CD14-positive monocyte (primary cell): Measurements from ENCODE around the gene AFDN. TPM values are rescaled to one million over a fixed set of nuclear protein-coding genes. Genes with fewer than 3 reads are reported as not detected.

ENCODE experiments used
- DNase-seq, 3 donors: peaks; one replicate each; pipeline ENCODE4 v3.0.0-alpha.2; 2011 to 2022
- H2AFZ ChIP-seq: 2 replicates; pipeline ENCODE4 v1.6.0; 2012; ENCODE audit warnings: mild to moderate bottlenecking, low read depth, low read length, inconsistent platforms; ENCODE audit not compliant: insufficient read depth, poor library complexity, severe bottlenecking
- H3K27ac ChIP-seq, 2 donors: 1 replicate in 1 of 2; 2 replicates in 1 of 2; pipeline ENCODE4 v1.5.1; 2012 to 2013; ENCODE audit warnings: low read length in 2 of 2, control low read depth in 1 of 2, inconsistent platforms in 1 of 2, low read depth in 1 of 2, mild to moderate bottlenecking in 1 of 2
- H3K27me3 ChIP-seq, 2 donors: one replicate each; pipeline versions ENCODE4 v1.6.0 to v1.6.1; 2011 to 2013; ENCODE audit warnings: low read length in 2 of 2; ENCODE audit not compliant: control insufficient read depth in 2 of 2, insufficient read depth in 2 of 2
- H3K36me3 ChIP-seq, 2 donors: replicated peaks in 1 of 2; 1 replicate in 1 of 2; 2 replicates in 1 of 2; pipeline versions ENCODE4 v1.5.1 to v1.6.1; 2012 to 2013; ENCODE audit warnings: low read length in 2 of 2, control low read depth in 1 of 2, inconsistent platforms in 1 of 2, mild to moderate bottlenecking in 1 of 2; ENCODE audit not compliant: insufficient read depth in 2 of 2, control insufficient read depth in 1 of 2
- H3K4me1 ChIP-seq, 2 donors: 1 replicate in 1 of 2; 2 replicates in 1 of 2; pipeline versions ENCODE4 v1.5.1 to v1.6.1; 2012 to 2013; ENCODE audit warnings: low read length in 2 of 2, control low read depth in 1 of 2, inconsistent platforms in 1 of 2, mild to moderate bottlenecking in 1 of 2, moderate library complexity in 1 of 2; ENCODE audit not compliant: insufficient read depth in 2 of 2, control insufficient read depth in 1 of 2
- H3K4me2 ChIP-seq: replicated peaks from 2 replicates; pipeline ENCODE3; 2012; ENCODE audit warnings: low read length, moderate library complexity, mild to moderate bottlenecking; ENCODE audit not compliant: poor library complexity, severe bottlenecking; ENCODE audit errors: extremely low read depth
- H3K4me3 ChIP-seq, 3 experiments: fragments of 200-600 bp in 1 of 3; sonication (generic) in 1 of 3; replicated peaks in 1 of 3; 1 replicate in 2 of 3; 2 replicates in 1 of 3; pipeline ENCODE4 v1.5.1; 2011 to 2013; ENCODE audit warnings: low read length in 3 of 3, mild to moderate bottlenecking in 3 of 3, control low read depth in 2 of 3, low read depth in 2 of 3, inconsistent platforms in 1 of 3, moderate library complexity in 1 of 3
- H3K79me2 ChIP-seq: 2 replicates; pipeline ENCODE4 v1.6.0; 2012; ENCODE audit warnings: mild to moderate bottlenecking, control low read depth, inconsistent platforms, low read length, moderate library complexity; ENCODE audit not compliant: insufficient read depth
- H3K9ac ChIP-seq: 2 replicates; pipeline ENCODE4 v1.6.0; 2017; ENCODE audit warnings: low read length, mild to moderate bottlenecking; ENCODE audit not compliant: insufficient read depth, poor library complexity, severe bottlenecking
- H3K9me3 ChIP-seq, 2 donors: replicated peaks in 1 of 2; 1 replicate in 1 of 2; 2 replicates in 1 of 2; pipeline versions ENCODE4 v1.5.1 to v1.6.1; 2012 to 2013; ENCODE audit warnings: low read length in 2 of 2, control low read depth in 1 of 2; ENCODE audit not compliant: control insufficient read depth in 1 of 2, insufficient read depth in 1 of 2
- H4K20me1 ChIP-seq: 2 replicates; pipeline ENCODE4 v1.6.0; 2012; ENCODE audit warnings: mild to moderate bottlenecking, low read length, control low read depth, moderate library complexity; ENCODE audit not compliant: insufficient read depth
- H3K27ac Mint-ChIP-seq, 7 donors: one replicate each; pipeline ENCODE4 v1.8.0; 2020; ENCODE audit warnings: mild to moderate bottlenecking in 7 of 7, mixed read lengths in 7 of 7, moderate library complexity in 6 of 7, inconsistent platforms in 2 of 7
- H3K27me3 Mint-ChIP-seq, 3 donors: one replicate each; pipeline ENCODE4 v1.8.0; 2021 to 2022; ENCODE audit warnings: low read depth in 3 of 3, mild to moderate bottlenecking in 3 of 3, mixed read lengths in 3 of 3, moderate library complexity in 3 of 3, inconsistent platforms in 1 of 3
- H3K36me3 Mint-ChIP-seq, 2 donors: one replicate each; pipeline ENCODE4 v1.8.0; 2020; ENCODE audit warnings: mixed read lengths in 2 of 2, inconsistent platforms in 1 of 2, mild to moderate bottlenecking in 1 of 2
- H3K4me1 Mint-ChIP-seq: one replicate; pipeline ENCODE4 v1.8.0; 2020; ENCODE audit warnings: mild to moderate bottlenecking, mixed read lengths
- H3K4me3 Mint-ChIP-seq, 2 donors: one replicate each; pipeline ENCODE4 v1.8.0; 2020; ENCODE audit warnings: mild to moderate bottlenecking in 2 of 2, mixed read lengths in 2 of 2, moderate library complexity in 1 of 2
- H3K9me3 Mint-ChIP-seq, 7 donors: one replicate each; pipeline ENCODE4 v1.8.0; 2020 to 2022; ENCODE audit warnings: mixed read lengths in 7 of 7, mild to moderate bottlenecking in 6 of 7, moderate library complexity in 6 of 7, inconsistent platforms in 2 of 7
- WGBS: methylation state at CpG from one replicate; pipeline ENCODE4 v1.1.5; 2013; ENCODE audit warnings: missing lambda C conversion rate; ENCODE audit not compliant: insufficient coverage; 5-methylcytosine and 5-hydroxymethylcytosine counted together
- intact Hi-C, 2 donors: fragments of 100-400 bp; cut with micrococcal nuclease; formaldehyde crosslinking; loops; one replicate each; pipeline versions ENCODE4 v1.15.0 to v1.15.1; 2023
- polyA plus RNA-seq, 3 donors: library from polyadenylated mRNA; depleted of rRNA in 1 of 3; unstranded in 2 of 3; stranded (reverse) in 1 of 3; fragments of 300-500 nt in 2 of 3; fragments of >200 nt in 1 of 3; fragmentation: Illumina TruSeq in 2 of 3; gene quantifications; 1 replicate in 2 of 3; 2 replicates in 1 of 3; pipeline ENCODE4 v1.2.3, GENCODE V29; 2012 to 2021
- TF ChIP-seq, protein P1 (sequence below): fragments of 200-600 bp; IDR thresholded peaks from one replicate; pipeline ENCODE4 v1.8.0; 2022; ENCODE audit warnings: antibody characterized with exemption, mild to moderate bottlenecking

AFDN gene
- polyA plus RNA-seq, 3 donors = 0.03 to 1.5 TPM; not detected in 1

GRCh38 chr6:167782698-167783517 is 43.8 kb upstream of the AFDN start:
- no peaks in the 10 kb centered on the region for H3K36me3 ChIP-seq
- H3K27ac ChIP-seq = no peak overlapping the region
- H3K4me3 Mint-ChIP-seq = no peak overlapping the region
- H2AFZ ChIP-seq = no peak overlapping the region
- H3K27me3 ChIP-seq = no peaks in the 10 kb centered on the region
- H3K9me3 ChIP-seq = no peaks in the 10 kb centered on the region
- WGBS = 100% methylated on average over 2 of the region's 4 CpGs
- TF ChIP-seq, protein P1, sequence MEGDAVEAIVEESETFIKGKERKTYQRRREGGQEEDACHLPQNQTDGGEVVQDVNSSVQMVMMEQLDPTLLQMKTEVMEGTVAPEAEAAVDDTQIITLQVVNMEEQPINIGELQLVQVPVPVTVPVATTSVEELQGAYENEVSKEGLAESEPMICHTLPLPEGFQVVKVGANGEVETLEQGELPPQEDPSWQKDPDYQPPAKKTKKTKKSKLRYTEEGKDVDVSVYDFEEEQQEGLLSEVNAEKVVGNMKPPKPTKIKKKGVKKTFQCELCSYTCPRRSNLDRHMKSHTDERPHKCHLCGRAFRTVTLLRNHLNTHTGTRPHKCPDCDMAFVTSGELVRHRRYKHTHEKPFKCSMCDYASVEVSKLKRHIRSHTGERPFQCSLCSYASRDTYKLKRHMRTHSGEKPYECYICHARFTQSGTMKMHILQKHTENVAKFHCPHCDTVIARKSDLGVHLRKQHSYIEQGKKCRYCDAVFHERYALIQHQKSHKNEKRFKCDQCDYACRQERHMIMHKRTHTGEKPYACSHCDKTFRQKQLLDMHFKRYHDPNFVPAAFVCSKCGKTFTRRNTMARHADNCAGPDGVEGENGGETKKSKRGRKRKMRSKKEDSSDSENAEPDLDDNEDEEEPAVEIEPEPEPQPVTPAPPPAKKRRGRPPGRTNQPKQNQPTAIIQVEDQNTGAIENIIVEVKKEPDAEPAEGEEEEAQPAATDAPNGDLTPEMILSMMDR = no peak
- H3K4me1 Mint-ChIP-seq = no peaks in the 10 kb centered on the region
- H3K9ac ChIP-seq = no peak overlapping the region
- H3K27me3 Mint-ChIP-seq = peaks cover 5 to 17% (median 7%) of the 10 kb centered on the region in 3 donors
- DNase-seq = no peak
- H3K4me1 ChIP-seq = no peaks in the 10 kb centered on the region
- no peak overlapping the region for H3K27ac Mint-ChIP-seq
- no peak overlapping the region for H3K4me3 ChIP-seq
- H3K9me3 Mint-ChIP-seq = no peaks in the 10 kb centered on the region
- intact Hi-C loops = no loop called here
- no peaks in the 10 kb centered on the region for H3K79me2 ChIP-seq
- H4K20me1 ChIP-seq = no peaks in the 10 kb centered on the region
- H3K36me3 Mint-ChIP-seq = no peaks in the 10 kb centered on the region
- H3K4me2 ChIP-seq = no peak overlapping the region

DNA sequence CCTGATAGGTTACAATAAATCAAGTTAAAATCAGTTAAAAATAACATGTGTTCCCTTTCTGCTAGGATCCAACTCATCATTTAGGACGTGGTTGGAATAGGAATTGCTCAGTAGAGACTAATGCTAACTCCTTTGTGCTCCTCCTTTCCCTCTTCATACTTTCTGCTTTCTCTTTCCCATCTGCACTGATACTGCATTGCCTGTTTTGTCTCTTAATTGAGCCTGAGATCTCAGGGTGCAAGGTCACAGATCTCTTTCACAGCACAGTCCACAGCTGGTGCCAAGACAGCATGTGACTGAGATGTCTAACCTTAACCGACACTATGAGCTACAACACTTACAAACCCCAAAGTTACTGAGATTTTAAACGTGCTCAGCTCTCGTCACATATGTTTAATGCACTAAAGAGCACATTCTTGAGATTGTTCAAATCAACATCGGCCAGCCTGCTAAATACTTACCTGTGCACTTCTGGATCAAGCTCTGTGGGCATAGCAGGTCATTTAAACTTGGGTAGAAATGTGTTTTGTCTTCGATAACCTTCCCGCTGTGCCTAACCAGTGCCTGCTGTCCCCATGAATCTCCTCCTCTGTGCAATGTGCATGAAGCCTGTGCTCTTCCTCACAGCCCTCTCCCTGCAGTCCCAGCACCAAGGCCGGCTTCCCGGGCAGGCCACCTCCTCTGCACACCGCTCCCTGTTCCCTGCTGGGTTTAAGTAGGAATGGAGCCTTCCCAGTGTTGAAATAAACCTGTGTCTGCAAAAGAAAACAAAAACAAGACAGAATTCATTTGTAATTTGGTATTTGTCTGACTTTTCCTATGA is 39.6 kb upstream of the AFDN start:
- H3K36me3 ChIP-seq = no peaks in the 10 kb centered on the region
- H3K9me3 ChIP-seq = no peaks in the 10 kb centered on the region
- H3K9ac ChIP-seq = no peak overlapping the region
- peaks cover 13% of the 10 kb centered on the region for H3K4me1 Mint-ChIP-seq
- peak overlapping the region in 1 of 7 donors; percentile 8 for H3K27ac Mint-ChIP-seq
- intact Hi-C loops = no loop called here
- H3K4me3 Mint-ChIP-seq = no peak overlapping the region
- H3K4me2 ChIP-seq = no peak overlapping the region
- H3K36me3 Mint-ChIP-seq = no peaks in the 10 kb centered on the region
- no peak overlapping the region for H3K4me3 ChIP-seq
- WGBS = 80% methylated on average over 4 of the region's 10 CpGs
- no peaks in the 10 kb centered on the region for H3K27me3 ChIP-seq
- peaks cover 0 to 1% (median 0%) of the 10 kb centered on the region in 7 donors for H3K9me3 Mint-ChIP-seq
- DNase-seq = no peak
- H3K4me1 ChIP-seq = peaks cover 0 to 11% of the 10 kb centered on the region in 2 donors
- peaks cover 3 to 16% (median 7%) of the 10 kb centered on the region in 3 donors for H3K27me3 Mint-ChIP-seq
- no peak overlapping the region for H3K27ac ChIP-seq
- H4K20me1 ChIP-seq = no peaks in the 10 kb centered on the region
- no peaks in the 10 kb centered on the region for H3K79me2 ChIP-seq
- TF ChIP-seq, protein P1 = no peak
- H2AFZ ChIP-seq = no peak overlapping the region
